ENCODE data around the gene CCNL2.
A peak's percentile ranks its signal among the peaks of the same experiment; 100 is the strongest.

Gene CCNL2

DNA sequence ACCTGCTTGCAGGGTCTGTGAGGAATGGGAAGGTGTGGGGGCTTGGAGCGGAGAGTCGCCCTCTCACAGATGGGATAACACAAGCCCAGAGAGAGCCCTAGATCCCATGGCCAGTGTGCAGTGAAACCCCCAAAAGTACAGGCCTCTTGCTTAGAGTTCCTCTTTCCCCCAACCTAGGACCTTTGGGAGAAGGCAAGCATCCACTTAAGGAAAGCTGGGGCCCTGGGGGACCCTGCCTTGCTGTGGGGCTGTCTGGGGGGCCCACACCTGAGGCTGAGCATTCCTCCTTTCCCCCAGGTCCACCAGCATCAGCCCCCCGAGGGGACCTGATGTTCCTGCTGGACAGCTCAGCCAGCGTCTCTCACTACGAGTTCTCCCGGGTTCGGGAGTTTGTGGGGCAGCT is 37.5 kb upstream of the CCNL2 start:
- peaks cover 0 to 7% of the 10 kb centered on the region in 2 donors for H3K36me3 ChIP-seq (ENCODE audit: control insufficient read depth in 1 of 2, insufficient read depth in 2 of 2, low read length in 2 of 2)
- H3K4me1 ChIP-seq (ENCODE audit: control insufficient read depth in 1 of 2, insufficient read depth in 2 of 2, low read length in 2 of 2) = peaks cover 6 to 84% of the 10 kb centered on the region in 2 donors
- H3K4me3 ChIP-seq (ENCODE audit: low read depth in 1 of 2, low read length in 2 of 2) = peak overlapping the region; percentile 59 to 70
- H3K27me3 ChIP-seq (ENCODE audit: low read depth, low read length) = peaks cover 3% of the 10 kb centered on the region
- H3K27ac ChIP-seq (ENCODE audit: low read length) = no peak overlapping the region
- H3K9me3 ChIP-seq (ENCODE audit: control insufficient read depth in 1 of 2, low read length in 2 of 2) = no peaks in the 10 kb centered on the region

DNA sequence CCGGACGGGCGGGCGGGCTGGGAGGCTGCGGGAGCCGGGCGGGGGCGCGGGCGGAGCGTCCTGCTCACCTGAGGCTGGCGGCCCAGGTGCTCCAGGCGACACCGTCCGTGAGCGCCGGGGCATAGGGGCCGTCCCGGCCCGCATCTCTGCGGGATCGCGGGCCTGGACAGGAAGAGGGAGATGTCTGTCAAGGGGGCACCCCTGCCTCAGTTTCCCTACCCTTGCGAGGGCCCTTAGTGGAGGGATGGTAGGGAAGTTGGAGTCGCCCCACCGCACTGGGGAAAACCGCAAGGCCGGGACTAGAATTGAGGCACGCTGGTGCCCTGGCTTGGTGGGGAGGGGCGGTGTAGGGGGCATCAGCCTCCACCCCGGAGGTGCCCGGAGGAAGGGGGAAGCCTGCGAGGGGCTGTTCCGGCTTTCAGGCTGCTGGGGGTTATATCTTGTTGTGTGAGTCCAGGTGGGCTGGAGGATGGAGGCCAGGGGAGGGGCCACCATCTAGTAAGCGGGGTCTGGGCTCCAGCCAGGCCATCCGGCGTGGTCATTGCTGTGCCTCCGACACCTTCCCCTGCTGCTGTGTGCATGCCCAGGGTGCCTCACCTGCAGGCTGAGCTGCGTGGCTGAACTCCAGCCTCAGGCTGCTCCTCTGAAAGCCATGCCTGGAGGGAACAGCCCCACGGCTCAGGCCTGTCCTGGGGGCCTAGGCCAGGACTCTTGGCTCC is 36.9 kb upstream of the CCNL2 start:
- Histone ChIP-seq H3K27me3 (ENCODE audit: low read depth, low read length) (peaks cover 3% of the 10 kb centered on the region), H3K4me1 (ENCODE audit: control insufficient read depth in 1 of 2, insufficient read depth in 2 of 2, low read length in 2 of 2) (peaks cover 6 to 84% of the 10 kb centered on the region in 2 donors), H3K9me3 (ENCODE audit: control insufficient read depth in 1 of 2, low read length in 2 of 2) (no peaks in the 10 kb centered on the region), H3K4me3 (ENCODE audit: low read depth in 1 of 2, low read length in 2 of 2) (peak overlapping the region; percentile 59 to 70), H3K36me3 (ENCODE audit: control insufficient read depth in 1 of 2, insufficient read depth in 2 of 2, low read length in 2 of 2) (peaks cover 0 to 7% of the 10 kb centered on the region in 2 donors), H3K27ac (ENCODE audit: low read length) (no peak overlapping the region)

DNA sequence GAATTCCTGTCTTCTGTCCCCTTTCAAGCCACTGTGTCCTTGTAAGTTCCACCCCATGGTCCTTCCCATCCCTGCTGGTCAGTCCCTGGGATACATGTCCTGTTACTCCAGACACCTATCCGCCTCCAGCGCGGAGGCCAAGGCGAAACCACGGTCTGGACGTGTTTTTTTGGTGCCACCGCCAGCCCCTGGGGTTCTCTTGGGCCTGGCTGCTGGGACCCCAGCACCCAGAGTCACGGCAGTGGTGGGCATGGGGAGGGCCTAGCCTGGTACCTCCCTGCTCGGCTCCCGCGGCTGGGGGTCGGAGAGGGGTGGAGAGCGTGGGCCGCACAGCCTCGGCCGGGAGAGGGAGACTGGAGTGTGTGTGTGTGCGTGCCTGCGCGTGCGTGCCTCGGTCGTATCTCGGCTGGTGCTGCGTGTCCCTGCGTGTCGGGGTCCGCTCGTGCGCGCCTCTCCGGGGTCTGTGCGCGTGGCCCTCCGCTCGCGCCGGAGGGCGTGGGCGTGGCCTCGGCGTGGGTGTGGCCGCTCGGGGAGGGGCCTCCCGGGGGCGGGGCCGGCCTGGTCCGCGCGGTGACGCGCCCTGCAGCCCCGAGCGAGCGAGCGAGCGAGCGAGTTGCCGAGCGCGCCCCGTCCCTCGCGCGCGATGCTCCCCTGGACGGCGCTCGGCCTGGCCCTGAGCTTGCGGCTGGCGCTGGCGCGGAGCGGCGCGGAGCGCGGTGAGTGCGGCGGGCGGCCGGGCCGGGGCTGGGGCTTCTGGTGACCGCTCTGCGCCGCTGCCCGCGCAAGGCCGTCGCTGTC is 36.2 kb upstream of the CCNL2 start, which contains the start of gene VWA1:
TSS of gene VWA1 (plus strand) at position 585 of the 798 bp plus-strand sequence. CDS start at position 644, 59 bp downstream.
- no peaks in the 10 kb centered on the region for H3K9me3 ChIP-seq (ENCODE audit: control insufficient read depth in 1 of 2, low read length in 2 of 2)
- H3K27ac ChIP-seq (ENCODE audit: low read length) = peak within 1 kb of the TSS; percentile 84
- H3K4me3 ChIP-seq (ENCODE audit: low read depth in 1 of 2, low read length in 2 of 2) = peak within 1 kb of the TSS; percentile 59 to 70
- peaks cover 6 to 78% of the 10 kb centered on the region in 2 donors for H3K4me1 ChIP-seq (ENCODE audit: control insufficient read depth in 1 of 2, insufficient read depth in 2 of 2, low read length in 2 of 2)
- peaks cover 0 to 7% of the 10 kb centered on the region in 2 donors for H3K36me3 ChIP-seq (ENCODE audit: control insufficient read depth in 1 of 2, insufficient read depth in 2 of 2, low read length in 2 of 2)
- peaks cover 3% of the 10 kb centered on the region for H3K27me3 ChIP-seq (ENCODE audit: low read depth, low read length)

DNA sequence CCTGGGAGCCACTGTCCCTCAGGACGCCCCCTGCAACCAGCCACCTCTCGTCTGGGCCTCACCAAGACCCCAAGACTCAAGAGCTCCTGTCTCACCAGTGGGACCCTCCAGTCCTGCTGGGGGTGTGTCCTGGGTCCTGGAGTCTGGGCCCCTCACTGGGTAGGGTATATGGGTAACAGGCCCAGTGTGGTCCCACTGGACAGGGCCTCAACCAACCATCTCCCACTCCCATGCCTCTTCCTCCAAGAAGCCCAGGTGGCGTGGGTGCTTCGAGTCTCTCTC is 35.6 kb upstream of the CCNL2 start:
- peaks cover 3% of the 10 kb centered on the region for H3K27me3 ChIP-seq (ENCODE audit: low read depth, low read length)
- H3K27ac ChIP-seq (ENCODE audit: low read length) = peak overlapping the region; percentile 84
- H3K4me3 ChIP-seq (ENCODE audit: low read depth in 1 of 2, low read length in 2 of 2) = peak overlapping the region; percentile 33 to 60
- H3K36me3 ChIP-seq (ENCODE audit: control insufficient read depth in 1 of 2, insufficient read depth in 2 of 2, low read length in 2 of 2) = peaks cover 0 to 7% of the 10 kb centered on the region in 2 donors
- H3K9me3 ChIP-seq (ENCODE audit: control insufficient read depth in 1 of 2, low read length in 2 of 2) = no peaks in the 10 kb centered on the region
- H3K4me1 ChIP-seq (ENCODE audit: control insufficient read depth in 1 of 2, insufficient read depth in 2 of 2, low read length in 2 of 2) = peaks cover 9 to 82% of the 10 kb centered on the region in 2 donors

DNA sequence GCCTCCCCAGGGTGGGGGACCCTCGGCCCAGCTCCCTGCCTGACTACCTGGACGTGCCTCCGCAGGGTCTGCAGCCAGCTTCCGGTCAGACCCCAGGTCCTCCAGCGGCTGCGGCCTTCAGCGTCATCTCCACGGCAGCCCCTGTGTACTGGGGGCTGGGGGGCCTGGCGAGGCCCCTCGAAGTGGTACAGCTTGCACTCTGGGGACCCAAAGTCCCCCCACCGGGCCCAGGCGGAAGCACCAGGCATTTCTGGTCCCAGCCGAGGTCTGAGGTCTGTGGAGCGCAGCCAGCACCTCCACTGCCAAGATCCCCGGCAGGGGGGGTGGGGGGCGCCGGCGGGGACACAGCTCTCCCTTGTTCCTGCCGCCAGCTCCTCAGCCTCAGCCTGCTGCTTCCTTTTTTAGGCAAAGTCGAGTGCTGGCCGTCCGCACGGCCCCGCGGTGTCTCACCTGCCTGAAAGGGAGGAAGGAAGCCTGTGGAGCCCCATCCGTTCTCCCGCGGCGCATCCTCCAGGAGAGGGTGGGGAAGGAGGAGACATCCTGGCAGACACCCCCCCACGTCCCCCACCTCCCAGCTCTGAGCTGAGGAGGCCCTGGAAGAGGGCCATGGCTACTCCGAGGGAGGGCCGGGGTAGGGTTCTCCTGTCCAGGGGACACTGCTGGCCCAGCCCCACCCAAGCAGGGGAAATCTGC is 35.1 kb upstream of the CCNL2 start:
- Histone ChIP-seq H3K4me1 (ENCODE audit: control insufficient read depth in 1 of 2, insufficient read depth in 2 of 2, low read length in 2 of 2) (peaks cover 10 to 86% of the 10 kb centered on the region in 2 donors), H3K27ac (ENCODE audit: low read length) (peak overlapping the region; percentile 84), H3K9me3 (ENCODE audit: control insufficient read depth in 1 of 2, low read length in 2 of 2) (no peaks in the 10 kb centered on the region), H3K27me3 (ENCODE audit: low read depth, low read length) (peaks cover 3% of the 10 kb centered on the region), H3K36me3 (ENCODE audit: control insufficient read depth in 1 of 2, insufficient read depth in 2 of 2, low read length in 2 of 2) (peaks cover 0 to 6% of the 10 kb centered on the region in 2 donors), H3K4me3 (ENCODE audit: low read depth in 1 of 2, low read length in 2 of 2) (peak overlapping the region; percentile 2 to 60)

DNA sequence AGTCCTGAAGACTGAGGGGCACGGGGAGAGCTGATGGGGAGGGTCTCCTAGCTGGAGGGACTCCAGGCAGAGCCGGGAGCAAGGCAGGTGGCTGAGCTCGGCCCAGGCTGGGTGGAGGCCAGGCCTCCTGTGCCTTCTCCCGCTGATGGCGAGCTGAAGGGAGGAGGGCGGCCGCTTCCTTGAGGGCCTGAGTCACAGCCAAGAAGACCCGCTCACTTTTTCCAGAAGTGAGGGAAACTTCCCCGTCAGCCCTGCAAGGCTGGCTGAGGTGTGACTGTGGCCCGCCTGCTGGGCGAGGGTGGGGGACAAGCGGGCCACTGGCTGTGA is 34.6 kb upstream of the CCNL2 start:
- H3K27me3 ChIP-seq (ENCODE audit: low read depth, low read length) = peaks cover 3% of the 10 kb centered on the region
- peaks cover 10 to 88% of the 10 kb centered on the region in 2 donors for H3K4me1 ChIP-seq (ENCODE audit: control insufficient read depth in 1 of 2, insufficient read depth in 2 of 2, low read length in 2 of 2)
- H3K4me3 ChIP-seq (ENCODE audit: low read depth in 1 of 2, low read length in 2 of 2) = peak overlapping the region; percentile 7 to 60

DNA sequence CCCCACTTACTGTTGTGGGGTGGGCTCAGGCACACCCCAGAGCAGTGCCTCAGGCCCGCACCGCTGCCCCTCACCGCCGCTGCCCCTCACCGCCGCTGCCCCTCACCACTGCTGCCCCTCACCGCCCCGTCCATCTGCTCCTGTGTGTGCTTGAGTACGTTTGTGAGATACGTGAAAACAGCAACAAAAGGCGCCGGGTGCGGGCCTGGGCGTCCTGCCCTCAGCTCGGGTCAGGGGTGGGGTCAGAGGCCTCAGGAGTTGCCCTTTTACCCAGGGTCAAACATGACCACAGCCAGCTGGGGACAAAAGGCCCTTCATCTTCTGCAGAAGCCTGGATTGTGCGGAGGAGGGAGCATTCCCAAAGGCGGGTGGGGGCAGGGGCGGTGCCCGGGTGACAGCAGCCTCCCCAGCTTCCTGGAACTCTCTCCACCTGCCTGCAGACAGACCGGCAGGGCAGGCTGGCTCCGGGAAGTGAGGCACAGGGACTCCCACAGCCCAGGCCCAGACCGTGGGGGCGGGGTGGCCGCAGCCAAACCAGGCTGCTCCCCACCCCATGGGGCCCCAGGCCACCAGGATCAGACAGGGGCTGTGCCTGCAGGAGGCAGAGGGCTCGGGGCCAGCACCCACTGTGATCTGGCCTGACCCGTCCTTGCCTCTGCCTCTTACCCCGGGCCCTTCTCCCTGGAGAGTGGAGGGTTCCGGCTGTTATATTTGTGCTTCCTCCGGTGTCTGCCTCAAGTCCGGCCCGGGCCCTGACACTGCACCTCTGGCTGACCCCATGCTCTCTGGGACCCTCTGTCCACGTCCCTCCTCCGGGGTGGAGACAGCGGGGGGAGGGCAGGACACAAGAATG is 34.0 kb upstream of the CCNL2 start:
- H3K4me3 ChIP-seq (ENCODE audit: low read depth in 1 of 2, low read length in 2 of 2) = peak overlapping the region; percentile 7 to 60
- H3K4me1 ChIP-seq (ENCODE audit: control insufficient read depth in 1 of 2, insufficient read depth in 2 of 2, low read length in 2 of 2) = peaks cover 10 to 85% of the 10 kb centered on the region in 2 donors

More for the DNA sequence above, 34.6 kb upstream of the CCNL2 start:
- no peaks in the 10 kb centered on the region for H3K9me3 ChIP-seq (ENCODE audit: control insufficient read depth in 1 of 2, low read length in 2 of 2)
- H3K27ac ChIP-seq (ENCODE audit: low read length) = peak overlapping the region; percentile 84
- H3K36me3 ChIP-seq (ENCODE audit: control insufficient read depth in 1 of 2, insufficient read depth in 2 of 2, low read length in 2 of 2) = peaks cover 0 to under 1% of the 10 kb centered on the region in 2 donors

DNA sequence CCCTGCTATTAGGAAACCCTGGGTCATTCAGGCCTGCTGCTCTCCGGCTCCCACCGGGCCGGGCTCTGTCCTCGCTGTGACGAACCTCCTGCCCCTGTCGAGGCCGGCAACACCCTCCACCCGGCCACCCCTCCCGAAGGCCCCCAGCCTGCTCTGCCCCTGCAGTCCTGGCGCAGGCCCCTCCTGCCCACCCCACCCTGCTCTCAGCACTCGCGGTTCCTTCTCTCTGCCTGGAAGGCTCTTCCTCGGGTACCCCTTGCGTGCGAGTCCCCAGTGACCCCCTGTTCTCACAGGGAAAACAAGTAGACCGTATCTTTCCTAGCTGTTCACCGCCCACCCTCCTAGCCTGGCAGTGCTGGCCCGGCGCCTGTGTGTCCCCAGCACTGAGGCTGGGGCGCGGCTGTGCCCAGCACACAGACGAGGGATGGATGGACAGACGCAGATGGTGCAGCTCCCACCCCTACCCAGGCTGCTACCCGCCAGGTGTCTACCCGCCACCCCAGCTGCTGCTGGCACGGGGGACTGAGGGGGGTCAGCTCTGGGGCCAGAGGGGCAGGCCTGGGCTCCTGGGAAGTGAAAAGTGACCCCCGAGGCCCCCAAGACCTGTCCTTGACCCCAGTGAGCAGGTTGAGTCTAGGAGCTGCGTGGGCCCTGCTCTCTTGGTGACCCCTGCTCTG is 33.3 kb upstream of the CCNL2 start:
- peaks cover 10 to 78% of the 10 kb centered on the region in 2 donors for H3K4me1 ChIP-seq (ENCODE audit: control insufficient read depth in 1 of 2, insufficient read depth in 2 of 2, low read length in 2 of 2)
- peaks cover 3% of the 10 kb centered on the region for H3K27me3 ChIP-seq (ENCODE audit: low read depth, low read length)
- no peaks in the 10 kb centered on the region for H3K9me3 ChIP-seq (ENCODE audit: control insufficient read depth in 1 of 2, low read length in 2 of 2)
- H3K36me3 ChIP-seq (ENCODE audit: control insufficient read depth in 1 of 2, insufficient read depth in 2 of 2, low read length in 2 of 2) = no peaks in the 10 kb centered on the region
- peak overlapping the region; percentile 60 for H3K27ac ChIP-seq (ENCODE audit: low read length)
- peak overlapping the region in 1 of 2 donors; percentile 60 for H3K4me3 ChIP-seq (ENCODE audit: low read depth in 1 of 2, low read length in 2 of 2)

More for the DNA sequence above, 34.0 kb upstream of the CCNL2 start:
- Histone ChIP-seq H3K27me3 (ENCODE audit: low read depth, low read length) (peaks cover 3% of the 10 kb centered on the region), H3K9me3 (ENCODE audit: control insufficient read depth in 1 of 2, low read length in 2 of 2) (no peaks in the 10 kb centered on the region), H3K27ac (ENCODE audit: low read length) (peak overlapping the region; percentile 84), H3K36me3 (ENCODE audit: control insufficient read depth in 1 of 2, insufficient read depth in 2 of 2, low read length in 2 of 2) (no peaks in the 10 kb centered on the region)

DNA sequence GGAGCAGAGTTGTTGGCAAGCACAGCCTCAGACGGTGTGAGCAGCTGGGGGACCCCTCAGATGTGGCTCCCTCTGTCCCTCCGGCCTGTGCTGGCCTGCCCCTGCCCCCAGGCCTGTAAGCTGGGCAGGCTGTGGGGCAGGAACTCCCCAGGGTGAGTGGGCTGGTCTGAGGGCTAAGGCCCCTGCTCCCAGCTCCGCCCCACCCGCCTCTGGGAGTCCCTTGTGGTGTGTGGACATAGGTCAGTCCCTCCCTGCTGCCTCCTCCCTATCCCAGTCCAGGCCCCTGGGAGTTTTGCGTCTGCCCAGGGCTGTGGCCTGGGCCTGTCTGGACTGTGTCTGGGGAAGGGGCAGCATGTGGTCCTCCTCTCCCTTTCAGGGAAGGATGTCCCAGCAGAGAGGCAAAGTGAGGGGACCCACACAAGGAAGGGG is 32.7 kb upstream of the CCNL2 start:
- H3K4me1 ChIP-seq (ENCODE audit: control insufficient read depth in 1 of 2, insufficient read depth in 2 of 2, low read length in 2 of 2) = peaks cover 10 to 72% of the 10 kb centered on the region in 2 donors
- peak overlapping the region; percentile 60 for H3K27ac ChIP-seq (ENCODE audit: low read length)
- H3K4me3 ChIP-seq (ENCODE audit: low read depth in 1 of 2, low read length in 2 of 2) = peak overlapping the region in 1 of 2 donors; percentile 60
- no peaks in the 10 kb centered on the region for H3K36me3 ChIP-seq (ENCODE audit: control insufficient read depth in 1 of 2, insufficient read depth in 2 of 2, low read length in 2 of 2)
- no peaks in the 10 kb centered on the region for H3K9me3 ChIP-seq (ENCODE audit: control insufficient read depth in 1 of 2, low read length in 2 of 2)
- peaks cover 3% of the 10 kb centered on the region for H3K27me3 ChIP-seq (ENCODE audit: low read depth, low read length)
